ENCODE results near the gene DOK3.

DNA sequence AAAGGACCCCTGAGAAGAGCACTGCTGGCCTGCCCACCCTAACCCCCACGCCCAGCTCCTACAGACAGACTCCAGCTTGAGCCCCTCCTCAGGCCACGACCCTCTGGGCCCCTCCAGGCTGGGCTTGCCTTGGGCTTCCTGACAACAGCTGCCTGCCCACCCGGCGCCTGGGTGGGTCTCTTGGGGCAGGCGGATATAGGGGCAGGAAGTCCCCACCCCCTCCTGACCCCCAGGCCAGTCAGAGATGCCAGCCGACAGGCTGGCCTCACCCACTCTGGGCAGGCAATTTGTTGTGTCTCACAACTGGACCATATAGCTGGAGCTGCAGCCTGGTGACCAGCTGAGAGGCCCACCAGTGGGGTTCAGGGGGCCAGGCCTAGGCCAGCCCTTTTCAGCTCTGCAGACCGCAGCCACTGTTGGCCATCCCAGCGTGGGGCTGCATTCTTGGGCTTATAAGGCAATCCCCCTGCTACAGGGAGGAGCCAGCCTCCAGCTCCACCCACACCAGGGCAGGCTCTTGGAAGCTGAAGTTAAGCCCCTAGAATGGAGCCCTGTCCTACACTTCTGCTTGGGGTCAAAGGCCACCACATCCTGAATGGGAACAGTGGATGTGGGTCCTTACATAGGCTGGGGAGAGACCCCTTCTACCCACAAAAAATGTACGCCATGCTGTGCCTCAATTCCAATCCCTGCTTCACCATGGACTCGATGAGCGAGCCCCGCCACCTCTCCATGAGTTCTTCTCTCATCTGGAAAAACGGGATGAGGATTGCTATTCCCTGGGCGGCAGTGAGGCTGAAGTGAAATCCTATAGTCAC lies 14.2 kb downstream of the DOK3 start:
- TF ChIP-seq CTCF (IDR thresholded peaks at IDR 0.05), result no peak
- peak; percentile 81 to 87 (median 84) for TF ChIP-seq POLR2AphosphoS5 (IDR thresholded peaks at IDR 0.05)
